GM21717 (cell line): ENCODE measurements around the gene AMER1.

Experiments
- ATAC-seq: cut with Tn5 transposase; IDR thresholded peaks from one replicate; pipeline ENCODE4 v1.9.1; 2021; ENCODE audit warnings: mild to moderate bottlenecking, moderate library complexity; ENCODE audit not compliant: unreplicated experiment

Gene AMER1

DNA sequence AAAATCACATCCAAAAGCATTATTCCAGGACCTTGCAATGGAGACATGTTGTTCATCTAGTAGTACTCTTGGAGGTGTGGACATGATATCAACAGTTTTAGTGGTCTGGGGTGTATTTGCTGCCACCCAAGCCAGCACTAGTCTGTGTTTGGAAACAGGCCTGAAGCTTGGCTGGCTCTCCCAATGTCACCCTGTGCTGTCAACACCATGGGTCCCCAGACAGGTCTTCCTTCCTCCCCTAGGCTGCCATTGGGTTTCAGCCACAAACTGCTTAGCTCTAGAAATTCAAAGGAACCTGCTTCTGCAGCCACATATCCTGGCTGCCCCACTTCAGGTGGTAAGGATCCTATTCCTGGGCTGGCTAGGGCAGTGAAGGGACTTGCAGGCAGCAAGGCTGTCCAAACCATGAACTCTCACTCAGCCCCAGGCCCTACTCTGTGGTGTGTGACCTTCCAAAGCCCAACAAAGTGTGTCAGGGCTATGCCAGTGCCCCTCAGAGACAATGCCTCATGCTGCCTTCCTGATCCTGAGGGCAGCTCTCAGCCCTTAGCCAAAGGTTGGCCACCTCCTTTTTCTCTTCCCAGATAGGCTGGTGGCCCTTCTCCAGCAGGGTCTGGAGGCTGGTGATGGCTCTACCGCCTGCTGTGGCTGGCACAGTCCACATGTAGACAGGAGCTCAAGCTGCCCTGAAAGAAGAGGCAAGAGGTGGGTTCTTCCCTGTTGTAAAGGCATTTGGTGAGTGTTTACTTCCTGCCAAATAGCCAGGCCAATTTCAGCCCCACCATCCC is 18.3 kb downstream of the AMER1 start:
- no peak for ATAC-seq

GRCh38 chrX:64184396-64184795 is 21.1 kb downstream of the AMER1 start:
- ATAC-seq: no peak

GRCh38 chrX:64182208-64182607 is 23.3 kb downstream of the AMER1 start:
- no peak for ATAC-seq

DNA sequence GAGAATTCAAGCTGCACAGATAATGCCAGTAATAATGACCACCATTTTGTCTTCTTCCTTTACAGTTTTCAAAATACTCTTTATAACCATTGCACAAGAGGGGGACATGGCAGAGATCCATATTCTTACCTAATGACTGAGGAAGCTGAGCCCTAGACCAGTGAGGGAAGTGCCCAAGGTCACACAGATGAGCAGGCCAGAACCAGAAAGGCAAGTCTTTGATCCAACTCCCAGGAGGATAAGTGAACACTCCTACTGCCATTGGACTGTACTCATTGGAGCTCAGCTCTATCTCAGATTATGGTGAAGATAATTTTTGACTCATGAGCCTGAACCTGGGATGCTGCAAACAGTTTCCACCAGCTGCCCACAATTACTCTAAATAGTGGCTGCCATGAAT is 28.6 kb downstream of the AMER1 start:
- ATAC-seq: no peak

- no peak for ATAC-seq
These were observed 35.5 kb downstream of the AMER1 start for GRCh38 chrX:64169988-64170387.

DNA sequence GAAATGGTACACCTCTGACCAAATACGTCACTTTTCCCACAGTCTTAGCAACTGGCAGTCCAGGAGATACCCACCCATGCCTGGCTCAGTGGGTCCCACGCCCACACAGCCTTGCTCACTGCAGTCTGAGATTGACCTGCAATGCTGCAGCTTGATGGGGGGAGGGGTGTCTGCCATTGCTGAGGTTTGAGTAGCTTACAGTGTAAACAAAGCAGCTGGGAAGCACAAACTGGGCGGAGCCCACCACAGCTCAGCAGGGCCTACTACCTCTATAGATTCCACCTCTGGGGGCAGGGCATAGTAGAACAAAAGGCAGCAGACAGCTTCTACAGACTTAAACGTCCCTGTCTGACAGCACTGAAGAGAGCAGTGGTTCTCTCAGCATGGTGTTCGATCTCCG is 52.7 kb downstream of the AMER1 start:
- no peak for ATAC-seq

DNA sequence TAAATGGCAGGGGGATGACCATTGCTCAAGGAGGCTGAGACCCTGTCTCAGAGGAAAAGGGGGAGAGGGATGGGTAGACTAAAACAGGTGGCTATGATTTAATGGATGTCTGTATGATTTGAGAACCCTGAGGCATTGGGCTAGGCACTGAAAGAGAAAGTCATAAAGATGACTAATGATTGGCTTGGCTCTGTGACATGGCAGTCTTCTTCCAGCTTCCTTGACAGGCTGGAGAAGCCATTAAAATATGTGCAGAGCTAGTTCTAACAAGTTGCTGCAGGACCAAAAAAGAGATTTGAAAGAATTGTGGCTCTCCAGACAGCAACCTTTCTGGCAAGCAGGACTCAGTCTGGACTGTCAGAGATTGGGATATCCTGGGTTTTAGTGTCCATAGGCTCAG is 53.6 kb downstream of the AMER1 start:
- ATAC-seq: no peak

DNA sequence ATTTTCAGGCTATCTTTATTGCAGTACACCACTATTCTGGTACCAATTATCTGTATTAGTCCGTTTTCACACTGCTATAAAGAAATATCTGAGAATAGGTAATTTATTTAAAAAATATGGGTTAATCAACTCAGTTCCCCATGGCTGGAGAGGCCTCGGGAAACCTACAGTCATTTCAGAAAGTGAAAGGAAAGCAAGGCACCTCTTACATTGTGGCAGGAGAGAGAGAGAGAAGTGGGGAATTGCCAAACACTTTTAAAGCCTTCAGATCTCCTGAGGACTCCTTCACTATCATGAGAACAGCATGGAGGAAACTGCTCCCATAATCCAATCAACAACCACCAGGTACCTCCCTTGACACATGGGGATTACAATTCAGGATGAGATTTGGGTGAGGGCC is 54.7 kb downstream of the AMER1 start:
- ATAC-seq: no peak
